WERI-Rb-1 (cell line): ENCODE data around the gene TFDP2.
"Not testable (repeated sequence)": the region's sequence is repeated elsewhere in the genome, so short reads cannot be mapped to it uniquely, and the experiment has no call there.

ENCODE experiments used
- DNase-seq: peaks from one replicate; pipeline ENCODE4 v3.0.0-alpha.2; 2020
- H3K27ac ChIP-seq: fragments of 250-450 bp; sonication (Bioruptor Pico); 2 replicates; pipeline ENCODE4 v1.5.1; 2020; ENCODE audit warnings: mild to moderate bottlenecking, moderate library complexity
- H3K27me3 ChIP-seq: fragments of 250-450 bp; sonication (Bioruptor Pico); 2 replicates; pipeline ENCODE4 v1.5.1; 2021; ENCODE audit warnings: mild to moderate bottlenecking, low read depth, moderate library complexity; ENCODE audit not compliant: insufficient read depth, severe bottlenecking
- H3K36me3 ChIP-seq: fragments of 250-450 bp; sonication (Bioruptor Pico); 2 replicates; pipeline ENCODE4 v1.5.1; 2020; ENCODE audit warnings: mild to moderate bottlenecking, moderate library complexity
- H3K4me3 ChIP-seq: 2 replicates; pipeline ENCODE4 v1.5.1; 2011; ENCODE audit warnings: low read depth, mild to moderate bottlenecking, control low read depth, low read length
- H3K9me3 ChIP-seq: fragments of 250-450 bp; sonication (Bioruptor Pico); 2 replicates; pipeline ENCODE4 v1.5.1; 2021; ENCODE audit warnings: mild to moderate bottlenecking, moderate library complexity; ENCODE audit not compliant: severe bottlenecking
- TF ChIP-seq, protein P1 (sequence below): IDR thresholded peaks from 2 replicates; pipeline ENCODE4 v1.5.1; 2011; ENCODE audit warnings: low read depth, mild to moderate bottlenecking, control low read depth, inconsistent platforms, low read length

Gene TFDP2

GRCh38 chr3:142105991-142106390, 43.4 kb downstream of the TFDP2 start:
- TF ChIP-seq, protein P1, sequence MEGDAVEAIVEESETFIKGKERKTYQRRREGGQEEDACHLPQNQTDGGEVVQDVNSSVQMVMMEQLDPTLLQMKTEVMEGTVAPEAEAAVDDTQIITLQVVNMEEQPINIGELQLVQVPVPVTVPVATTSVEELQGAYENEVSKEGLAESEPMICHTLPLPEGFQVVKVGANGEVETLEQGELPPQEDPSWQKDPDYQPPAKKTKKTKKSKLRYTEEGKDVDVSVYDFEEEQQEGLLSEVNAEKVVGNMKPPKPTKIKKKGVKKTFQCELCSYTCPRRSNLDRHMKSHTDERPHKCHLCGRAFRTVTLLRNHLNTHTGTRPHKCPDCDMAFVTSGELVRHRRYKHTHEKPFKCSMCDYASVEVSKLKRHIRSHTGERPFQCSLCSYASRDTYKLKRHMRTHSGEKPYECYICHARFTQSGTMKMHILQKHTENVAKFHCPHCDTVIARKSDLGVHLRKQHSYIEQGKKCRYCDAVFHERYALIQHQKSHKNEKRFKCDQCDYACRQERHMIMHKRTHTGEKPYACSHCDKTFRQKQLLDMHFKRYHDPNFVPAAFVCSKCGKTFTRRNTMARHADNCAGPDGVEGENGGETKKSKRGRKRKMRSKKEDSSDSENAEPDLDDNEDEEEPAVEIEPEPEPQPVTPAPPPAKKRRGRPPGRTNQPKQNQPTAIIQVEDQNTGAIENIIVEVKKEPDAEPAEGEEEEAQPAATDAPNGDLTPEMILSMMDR = no peak
- H3K4me3 ChIP-seq = no peak overlapping the region
- DNase-seq = no peak
- no peaks in the 10 kb centered on the region for H3K36me3 ChIP-seq
- H3K9me3 ChIP-seq = no peaks in the 10 kb centered on the region
- no peak overlapping the region for H3K27ac ChIP-seq
- H3K27me3 ChIP-seq = no peaks in the 10 kb centered on the region

DNA sequence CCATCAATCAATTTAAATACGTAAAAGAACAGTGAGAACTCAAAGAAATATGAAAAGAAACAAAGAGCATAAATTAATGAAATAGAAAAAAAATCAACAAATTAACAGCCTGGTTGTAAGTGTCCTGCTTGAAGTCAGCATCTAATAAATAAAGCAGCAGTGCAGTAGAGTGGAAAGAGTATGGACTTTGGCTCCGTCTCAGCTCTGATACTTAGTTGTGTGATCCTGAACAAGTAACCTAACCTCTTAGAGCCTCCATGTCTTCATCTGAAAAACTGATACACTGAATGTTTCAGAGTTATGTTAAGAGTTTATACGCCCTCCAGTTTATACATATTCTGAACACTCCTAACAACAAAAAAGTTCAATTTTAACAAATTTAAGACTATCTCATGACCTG, 44.6 kb downstream of the TFDP2 start:
- TF ChIP-seq, protein P1 = no peak
- DNase-seq = no peak
- Histone ChIP-seq H3K27me3 (no peaks in the 10 kb centered on the region), H3K9me3 (no peaks in the 10 kb centered on the region), H3K36me3 (no peaks in the 10 kb centered on the region), H3K27ac (no peak overlapping the region), H3K4me3 (no peak overlapping the region)

- Histone ChIP-seq H3K9me3 (no peaks in the 10 kb centered on the region), H3K27me3 (no peaks in the 10 kb centered on the region), H3K27ac (no peak overlapping the region), H3K36me3 (no peaks in the 10 kb centered on the region), H3K4me3 (no peak overlapping the region)
- TF ChIP-seq, protein P1 = no peak
- DNase-seq = no peak
Measured at GRCh38 chr3:142098964-142099363, 50.4 kb downstream of the TFDP2 start.

GRCh38 chr3:142097099-142097843, 52.1 kb downstream of the TFDP2 start:
- no peaks in the 10 kb centered on the region for H3K27me3 ChIP-seq
- DNase-seq = no peak
- no peak overlapping the region for H3K27ac ChIP-seq
- no peaks in the 10 kb centered on the region for H3K9me3 ChIP-seq
- TF ChIP-seq, protein P1 = no peak
- no peaks in the 10 kb centered on the region for H3K36me3 ChIP-seq
- H3K4me3 ChIP-seq = no peak overlapping the region

DNA sequence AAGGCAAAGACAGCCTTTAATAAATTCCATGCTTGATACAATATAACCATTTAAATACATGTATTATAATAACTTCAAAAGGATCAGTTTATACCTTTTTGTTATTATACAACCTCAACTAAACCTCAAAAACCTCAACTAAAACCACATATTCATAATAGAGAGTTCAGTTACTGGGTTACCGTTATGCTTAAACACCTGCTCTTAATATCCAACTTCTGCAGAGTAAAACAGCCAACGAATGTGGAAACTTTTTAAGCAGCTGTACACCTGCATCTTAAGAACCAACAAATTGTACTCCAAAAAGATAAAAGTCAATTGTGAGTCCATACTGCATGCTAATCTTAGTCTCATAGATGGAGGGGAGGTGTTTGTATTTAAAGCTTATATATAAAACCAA, 53.5 kb downstream of the TFDP2 start:
- Histone ChIP-seq H3K9me3 (no peaks in the 10 kb centered on the region), H3K4me3 (no peak overlapping the region), H3K27me3 (no peaks in the 10 kb centered on the region), H3K36me3 (no peaks in the 10 kb centered on the region), H3K27ac (no peak overlapping the region)
- TF ChIP-seq, protein P1 = no peak
- no peak for DNase-seq

GRCh38 chr3:142088925-142089324, 60.4 kb downstream of the TFDP2 start:
- H3K27me3 ChIP-seq, H3K9me3 ChIP-seq, H3K27ac ChIP-seq, H3K4me3 ChIP-seq, H3K36me3 ChIP-seq, DNase-seq: not testable (repeated sequence)
